ENCODE results near the gene ACADVL. TPM values are rescaled to one million over a fixed set of nuclear protein-coding genes. Genes with fewer than 3 reads are reported as not detected.

The ACADVL gene
- total RNA-seq, 6 donors from 2014 or later = 377 to 1,449 (median 553) TPM

- H3K4me1 ChIP-seq = peaks cover 21 to 37% (median 31%) of the 10 kb centered on the region in 4 donors
- 89 to 95% methylated on average over 4 of the region's 4 CpGs for WGBS, 2 donors
- TF ChIP-seq POLR2AphosphoS5 (IDR thresholded peaks at IDR 0.05) (no peak), EP300 (IDR thresholded peaks at IDR 0.05) (no peak), CTCF (IDR thresholded peaks at IDR 0.05) (no peak), POLR2A (IDR thresholded peaks at IDR 0.05) (no peak)
- peaks cover 11 to 55% (median 39%) of the 10 kb centered on the region in 4 donors for H3K36me3 ChIP-seq
- no peaks in the 10 kb centered on the region for H3K9me3 ChIP-seq
- H3K27ac ChIP-seq = no peak overlapping the region
- no peak for DNase-seq
- H3K27me3 ChIP-seq = no peaks in the 10 kb centered on the region
- no peak overlapping the region for H3K4me3 ChIP-seq
- no peak for ATAC-seq (ENCODE audit: low FRiP score in 2 of 2)
These were observed 34.8 kb downstream of the ACADVL start for GRCh38 chr17:7254511-7254910.

- Histone ChIP-seq H3K27me3 (peaks cover 0 to 8% (median 3%) of the 10 kb centered on the region in 4 donors), H3K27ac (no peak overlapping the region), H3K4me1 (peaks cover 19 to 46% (median 32%) of the 10 kb centered on the region in 4 donors), H3K9me3 (no peaks in the 10 kb centered on the region), H3K36me3 (peaks cover 11 to 59% (median 40%) of the 10 kb centered on the region in 4 donors), H3K4me3 (no peak overlapping the region)
- WGBS, 2 donors = 86 to 88% methylated on average over 8 of the region's 8 CpGs
- peak in 1 of 2 donors; percentile 65 for DNase-seq
- TF ChIP-seq EP300 (IDR thresholded peaks at IDR 0.05) (no peak), POLR2A (IDR thresholded peaks at IDR 0.05) (no peak), POLR2AphosphoS5 (IDR thresholded peaks at IDR 0.05) (no peak), CTCF (IDR thresholded peaks at IDR 0.05) (no peak)
- no peak for ATAC-seq (ENCODE audit: low FRiP score in 2 of 2)
These were observed 37.2 kb downstream of the ACADVL start for GRCh38 chr17:7256766-7257456.

GRCh38 chr17:7258731-7259554 lies 39.2 kb downstream of the ACADVL start:
- WGBS, 2 donors = 64 to 72% methylated on average over 7 of the region's 7 CpGs
- TF ChIP-seq CTCF (IDR thresholded peaks at IDR 0.05) (no peak), POLR2AphosphoS5 (IDR thresholded peaks at IDR 0.05) (peak; percentile 23 to 29), POLR2A (IDR thresholded peaks at IDR 0.05) (no peak)

GRCh38 chr17:7259555-7259889 lies 39.8 kb downstream of the ACADVL start:
- peak overlapping the region in 2 of 4 donors; percentile 83 to 89 for H3K27ac ChIP-seq
- H3K9me3 ChIP-seq = no peaks in the 10 kb centered on the region
- no peak for TF ChIP-seq POLR2AphosphoS5 (IDR thresholded peaks at IDR 0.05)
- TF ChIP-seq POLR2A (IDR thresholded peaks at IDR 0.05) = no peak
- no peak for TF ChIP-seq EP300 (IDR thresholded peaks at IDR 0.05)
- TF ChIP-seq CTCF (IDR thresholded peaks at IDR 0.05) = no peak
- ATAC-seq (ENCODE audit: low FRiP score in 2 of 2) = no peak
- peaks cover 24 to 61% (median 40%) of the 10 kb centered on the region in 4 donors for H3K4me1 ChIP-seq
- peak overlapping the region in 1 of 4 donors; percentile 56 for H3K4me3 ChIP-seq
- WGBS, 2 donors = 91 to 97% methylated on average over 6 of the region's 6 CpGs
- no peak for DNase-seq
- H3K27me3 ChIP-seq = peaks cover 0 to 19% (median 6%) of the 10 kb centered on the region in 4 donors
- peaks cover 6 to 54% (median 37%) of the 10 kb centered on the region in 4 donors for H3K36me3 ChIP-seq

More at GRCh38 chr17:7258731-7259554, 39.2 kb downstream of the ACADVL start:
- Histone ChIP-seq H3K27me3 (peaks cover 0 to 19% (median 6%) of the 10 kb centered on the region in 4 donors), H3K36me3 (peaks cover 11 to 59% (median 40%) of the 10 kb centered on the region in 4 donors), H3K4me3 (no peak overlapping the region), H3K9me3 (no peaks in the 10 kb centered on the region), H3K27ac (peak overlapping the region in 2 of 4 donors; percentile 83 to 89), H3K4me1 (peaks cover 24 to 56% (median 40%) of the 10 kb centered on the region in 4 donors)
- DNase-seq (peak in 1 of 2 donors; percentile 92), ATAC-seq (ENCODE audit: low FRiP score in 2 of 2) (peak; percentile 19 to 43)

Data from upper lobe of left lung (tissue), 6 donors.